ENCODE results near the gene PSME2. TPM values are rescaled to one million over a fixed set of nuclear protein-coding genes. Genes with fewer than 3 reads are reported as not detected.

PSME2 gene
- total RNA-seq, 1 donor from 2014 or later = 144 TPM

DNA sequence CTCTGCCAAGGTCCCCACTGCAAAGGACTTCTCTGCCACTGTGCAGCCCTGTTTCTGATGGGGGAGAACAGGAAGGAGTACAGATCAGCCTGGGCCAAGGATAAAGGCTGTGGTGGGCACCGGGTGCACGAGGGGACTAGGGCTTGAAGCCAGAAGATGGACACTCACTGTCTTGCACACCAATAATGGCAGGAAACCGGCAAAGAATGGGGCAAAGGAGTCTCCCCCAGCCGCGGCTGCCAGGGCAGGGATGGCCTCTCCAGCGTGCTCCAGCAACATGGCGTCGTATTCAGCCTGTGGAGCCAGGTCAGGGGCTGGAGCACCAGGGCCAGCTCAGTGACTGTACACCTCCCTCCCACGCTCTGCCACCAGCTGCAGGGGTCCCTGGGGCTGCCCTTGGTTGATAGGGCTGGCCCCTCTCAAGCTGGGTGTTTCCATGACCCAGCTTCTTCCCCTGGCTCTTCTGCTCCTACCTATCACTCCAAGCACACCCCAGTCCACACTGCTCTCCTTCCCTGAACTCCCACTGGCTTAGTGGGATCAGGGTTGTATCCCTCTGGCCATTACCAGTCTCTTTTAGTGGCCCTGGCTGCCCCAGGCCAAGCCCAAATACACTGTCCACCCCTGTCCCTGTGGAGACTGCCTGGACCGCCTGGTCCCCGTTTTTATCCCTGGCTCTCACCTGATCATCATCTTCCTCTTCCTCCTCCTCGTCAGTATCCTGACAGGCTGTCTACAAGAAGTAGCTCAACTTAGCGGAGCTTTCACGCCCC is 35.9 kb upstream of the PSME2 start:
- no peak overlapping the region for H3K4me3 ChIP-seq
- no peak for TF ChIP-seq CTCF (IDR thresholded peaks at IDR 0.05)
- H3K9me3 ChIP-seq = no peaks in the 10 kb centered on the region
- no peak overlapping the region for H3K27ac ChIP-seq
- intact Hi-C loops (cut with DNase I) = no loop called here
- no peaks in the 10 kb centered on the region for H3K27me3 ChIP-seq (ENCODE audit: low read depth)
- ATAC-seq = no peak
- H3K4me1 ChIP-seq = peaks cover 2% of the 10 kb centered on the region
- DNase-seq = no peak
- peaks cover 96% of the 10 kb centered on the region for H3K36me3 ChIP-seq

DNA sequence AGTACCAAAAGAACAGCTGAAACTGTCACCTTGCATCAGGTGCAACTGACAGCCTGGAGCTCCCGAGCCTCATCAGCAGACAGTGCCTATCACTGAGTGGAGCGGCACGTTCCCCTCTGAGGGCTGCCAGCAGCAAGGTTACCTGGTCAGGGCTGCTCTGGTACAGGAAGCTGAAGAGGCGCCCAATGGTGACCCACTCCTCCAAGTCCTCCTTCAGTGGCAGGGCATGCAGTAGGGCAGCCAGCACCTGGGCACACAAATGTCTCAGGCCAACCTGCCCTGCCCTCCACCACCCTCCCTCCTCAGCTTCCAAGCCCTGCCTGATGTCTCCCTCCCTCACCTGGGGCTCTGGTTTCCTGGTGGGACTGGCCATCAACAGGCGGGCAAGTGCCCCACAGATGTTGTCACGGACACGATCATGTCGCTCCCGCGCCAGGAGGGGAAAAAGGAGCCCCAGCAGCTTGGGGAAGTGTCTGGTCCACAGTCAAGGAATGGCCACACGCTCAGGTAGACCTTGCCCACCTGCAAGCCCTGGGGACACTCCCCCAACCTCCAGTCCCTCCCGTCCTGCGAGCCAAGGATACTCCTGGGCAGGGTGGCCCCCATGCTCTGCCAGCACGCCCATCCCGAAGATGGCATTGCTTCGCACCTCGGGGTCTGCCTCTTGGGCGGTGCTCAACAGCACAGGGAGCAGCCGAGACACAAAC is 35.1 kb upstream of the PSME2 start:
- ATAC-seq (no peak), DNase-seq (no peak)
- Histone ChIP-seq H3K27me3 (ENCODE audit: low read depth) (no peaks in the 10 kb centered on the region), H3K4me3 (no peak overlapping the region), H3K36me3 (peaks cover 97% of the 10 kb centered on the region), H3K27ac (no peak overlapping the region), H3K4me1 (no peaks in the 10 kb centered on the region), H3K9me3 (no peaks in the 10 kb centered on the region)
- intact Hi-C loops (cut with DNase I) = no loop called here
- TF ChIP-seq CTCF (IDR thresholded peaks at IDR 0.05) = no peak

GRCh38 chr14:24179961-24180796 is 33.8 kb upstream of the PSME2 start:
- H3K9me3 ChIP-seq = no peaks in the 10 kb centered on the region
- no peaks in the 10 kb centered on the region for H3K4me1 ChIP-seq
- intact Hi-C loops (cut with DNase I) = no loop called here
- H3K27ac ChIP-seq = no peak overlapping the region
- no peak for DNase-seq
- no peak for ATAC-seq
- no peak for TF ChIP-seq CTCF (IDR thresholded peaks at IDR 0.05)
- no peaks in the 10 kb centered on the region for H3K27me3 ChIP-seq (ENCODE audit: low read depth)
- H3K36me3 ChIP-seq = peaks cover 99% of the 10 kb centered on the region
- H3K4me3 ChIP-seq = no peak overlapping the region

DNA sequence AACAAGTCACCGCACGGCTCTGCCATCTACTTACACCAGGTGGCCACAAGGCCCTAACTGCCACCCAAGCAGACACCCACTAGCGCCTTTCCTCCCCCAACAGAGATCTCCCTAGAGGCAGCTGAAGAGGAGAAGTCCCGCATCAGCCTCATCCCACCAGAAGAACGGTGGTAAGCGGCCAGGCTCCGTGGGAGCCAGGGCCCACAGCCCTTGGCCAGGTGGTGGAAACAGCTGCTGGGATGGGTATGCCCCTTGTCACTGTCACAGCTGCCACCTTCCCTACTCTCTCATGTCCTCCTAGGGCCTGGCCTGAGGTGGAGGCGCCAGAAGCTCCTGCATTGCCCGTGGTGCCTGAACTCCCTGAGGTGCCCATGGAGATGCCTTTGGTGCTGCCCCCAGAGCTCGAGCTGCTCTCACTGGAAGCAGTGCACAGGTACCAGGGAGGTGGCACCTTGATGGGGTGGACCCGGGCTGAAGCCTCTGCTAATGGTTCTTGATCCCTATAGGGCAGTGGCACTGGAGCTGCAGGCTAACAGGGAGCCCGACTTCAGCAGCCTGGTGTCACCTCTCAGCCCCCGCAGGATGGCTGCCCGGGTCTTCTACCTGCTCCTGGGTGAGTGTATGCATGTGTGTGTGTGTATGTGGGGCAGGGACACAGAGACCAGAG is 33.0 kb upstream of the PSME2 start:
- DNase-seq (no peak), ATAC-seq (no peak)
- Histone ChIP-seq H3K27ac (no peak overlapping the region), H3K9me3 (no peaks in the 10 kb centered on the region), H3K4me3 (no peak overlapping the region), H3K4me1 (no peaks in the 10 kb centered on the region), H3K27me3 (ENCODE audit: low read depth) (no peaks in the 10 kb centered on the region), H3K36me3 (peaks cover 99% of the 10 kb centered on the region)
- no peak for TF ChIP-seq CTCF (IDR thresholded peaks at IDR 0.05)
- intact Hi-C loops (cut with DNase I) = no loop called here
